Fibroblast of lung (primary cell): ENCODE results near the gene RASSF1.

Experiments
- EZH2 ChIP-seq: IDR thresholded peaks from 2 replicates; pipeline ENCODE4 v1.5.1; 2012; ENCODE audit warnings: low read length, control low read depth, mild to moderate bottlenecking; ENCODE audit errors: missing control alignments
- TF ChIP-seq, protein P1 (sequence below), 2 donors: IDR thresholded peaks in 1 of 2; conservative IDR thresholded peaks in 1 of 2; 1 replicate in 1 of 2; 2 replicates in 1 of 2; pipeline ENCODE4 v1.5.1; 2011 to 2012; ENCODE audit warnings: low read length in 2 of 2, control low read depth in 1 of 2, inconsistent platforms in 1 of 2, low read depth in 1 of 2, mild to moderate bottlenecking in 1 of 2

DNA sequence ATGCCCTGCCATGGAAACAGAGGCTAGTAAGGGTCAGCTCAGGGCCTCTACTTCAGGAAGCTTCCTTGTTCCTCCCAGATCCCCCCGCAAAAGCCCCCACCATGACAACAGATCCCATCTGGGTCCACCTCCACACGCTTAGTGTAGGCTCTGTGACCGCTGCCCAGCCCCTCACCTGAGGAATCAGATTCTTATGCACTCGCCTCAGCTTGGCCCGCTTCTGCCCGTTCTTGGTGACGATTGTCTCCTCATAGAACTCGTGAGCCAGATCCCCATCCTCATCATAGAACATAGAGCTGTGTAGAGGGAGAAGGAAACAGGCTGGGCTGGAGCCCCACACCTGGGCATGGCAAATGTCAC is 14.5 kb downstream of the RASSF1 start:
- TF ChIP-seq, protein P1, sequence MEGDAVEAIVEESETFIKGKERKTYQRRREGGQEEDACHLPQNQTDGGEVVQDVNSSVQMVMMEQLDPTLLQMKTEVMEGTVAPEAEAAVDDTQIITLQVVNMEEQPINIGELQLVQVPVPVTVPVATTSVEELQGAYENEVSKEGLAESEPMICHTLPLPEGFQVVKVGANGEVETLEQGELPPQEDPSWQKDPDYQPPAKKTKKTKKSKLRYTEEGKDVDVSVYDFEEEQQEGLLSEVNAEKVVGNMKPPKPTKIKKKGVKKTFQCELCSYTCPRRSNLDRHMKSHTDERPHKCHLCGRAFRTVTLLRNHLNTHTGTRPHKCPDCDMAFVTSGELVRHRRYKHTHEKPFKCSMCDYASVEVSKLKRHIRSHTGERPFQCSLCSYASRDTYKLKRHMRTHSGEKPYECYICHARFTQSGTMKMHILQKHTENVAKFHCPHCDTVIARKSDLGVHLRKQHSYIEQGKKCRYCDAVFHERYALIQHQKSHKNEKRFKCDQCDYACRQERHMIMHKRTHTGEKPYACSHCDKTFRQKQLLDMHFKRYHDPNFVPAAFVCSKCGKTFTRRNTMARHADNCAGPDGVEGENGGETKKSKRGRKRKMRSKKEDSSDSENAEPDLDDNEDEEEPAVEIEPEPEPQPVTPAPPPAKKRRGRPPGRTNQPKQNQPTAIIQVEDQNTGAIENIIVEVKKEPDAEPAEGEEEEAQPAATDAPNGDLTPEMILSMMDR (conservative IDR thresholded peaks at IDR 0.05 in 1 of 2, IDR thresholded peaks at IDR 0.05 in 1 of 2; ENCODE audit: low read depth in 1 of 2, low read length in 2 of 2): no peak
- no peak for TF ChIP-seq EZH2
